GM12892 (cell line): ENCODE data around the gene ATP6V0D1.

ENCODE experiments used
- POLR2A ChIP-seq: IDR thresholded peaks from 2 replicates; pipeline ENCODE4 v1.6.1; 2011; ENCODE audit warnings: low read depth, low read length, control low read depth
- POLR2AphosphoS5 ChIP-seq: IDR thresholded peaks from 2 replicates; pipeline ENCODE4 v1.6.1; 2011; ENCODE audit warnings: low read depth, low read length, control low read depth
- TAF1 ChIP-seq: IDR thresholded peaks from 2 replicates; pipeline ENCODE4 v1.6.1; 2011; ENCODE audit warnings: low read depth, mild to moderate bottlenecking, control low read depth, low read length, borderline replicate concordance

GRCh38 chr16:67388591-67388990, 92.4 kb downstream of the ATP6V0D1 start:
- no peak for TF ChIP-seq POLR2A
- no peak for TF ChIP-seq POLR2AphosphoS5
- no peak for TF ChIP-seq TAF1
